AG09319 (cell line): ENCODE data around the gene PHYHIPL.

ENCODE experiments used
- DNase-seq: peaks from one replicate; pipeline ENCODE4 v3.0.0-alpha.2; 2010; ENCODE audit warnings: low read depth; ENCODE audit errors: extremely low read depth
- CTCF ChIP-seq: IDR thresholded peaks from 2 replicates; pipeline ENCODE4 v1.5.1; 2011; ENCODE audit warnings: low read depth, mild to moderate bottlenecking, inconsistent platforms, low read length, moderate library complexity

PHYHIPL gene

GRCh38 chr10:59175538-59176240 lies 754 bp upstream of the PHYHIPL start:
- TF ChIP-seq CTCF, result no peak
- DNase-seq, result no peak

- peak; percentile 32 for DNase-seq
These were observed 771 bp downstream of the PHYHIPL start for GRCh38 chr10:59177031-59177797.

GRCh38 chr10:59177836-59178235 lies 1.4 kb downstream of the PHYHIPL start:
- DNase-seq, result no peak
- no peak for TF ChIP-seq CTCF

More at GRCh38 chr10:59177031-59177797, 771 bp downstream of the PHYHIPL start:
- no peak for TF ChIP-seq CTCF

GRCh38 chr10:59179068-59179467 lies 2.6 kb downstream of the PHYHIPL start:
- TF ChIP-seq CTCF, result no peak
- no peak for DNase-seq

- TF ChIP-seq CTCF, result no peak
- no peak for DNase-seq
These were observed 4.3 kb downstream of the PHYHIPL start for GRCh38 chr10:59180689-59181270.

GRCh38 chr10:59181668-59182067 lies 5.2 kb downstream of the PHYHIPL start:
- peak; percentile 56 for TF ChIP-seq CTCF
- peak; percentile 28 for DNase-seq

- no peak for TF ChIP-seq CTCF
- DNase-seq, result no peak
These were observed 13.9 kb downstream of the PHYHIPL start for GRCh38 chr10:59190332-59190731.
